ENCODE measurements around the gene KCNMA1. TPM values are rescaled to one million over a fixed set of nuclear protein-coding genes. Genes with fewer than 3 reads are reported as not detected.

KCNMA1 gene
- total and polyA plus RNA-seq, 10 of the 15 experiments (the other 5 are each of a cell fraction or from before 2014, with no cell fraction given) = 8.5 to 77.0 (median 21.3) TPM

- peak; percentile 94 for FAIRE-seq
- ChIA-PET POLR2A (interaction anchor here (0.6 to 1.2 kb wide), 2 partner anchors 78 to 546 kb away, joined by 3 to 4 read pairs; no protein-coding TSS in a partner anchor), CTCF (interaction anchor here (0.6 to 23.3 kb wide), 53 partner anchors 10 to 682 kb away, joined by 3 to 532 read pairs (median 4); partner anchors contain the start of gene KCNMA1), RAD21 (ENCODE audit: unreplicated experiment) (interaction anchor here (1.0 to 4.8 kb wide), 15 partner anchors 9 to 551 kb away, joined by 3 to 52 read pairs (median 4); no protein-coding TSS in a partner anchor), SMC1A (ENCODE audit: uncharacterized antibody, unreplicated experiment) (interaction anchor here (0.5 to 9.6 kb wide), 26 partner anchors 9 to 1032 kb away, joined by 3 to 113 read pairs (median 4); no protein-coding TSS in a partner anchor)
- no peaks in the 10 kb centered on the region for H4K20me1 ChIP-seq (ENCODE audit: control insufficient read depth, insufficient read depth)
- H3K79me2 ChIP-seq (ENCODE audit: control insufficient read depth, insufficient read depth, low read length) = no peaks in the 10 kb centered on the region
- no peak overlapping the region for H3K4me3 ChIP-seq
- no peak overlapping the region for H3K4me2 ChIP-seq (ENCODE audit: control insufficient read depth, insufficient read depth)
- no peak overlapping the region for H3K9ac ChIP-seq (ENCODE audit: control insufficient read depth, insufficient read depth, low read length)
- DNase-seq (ENCODE audit: low read depth, low spot score) = peak; percentile 24
- H3K27ac ChIP-seq (ENCODE audit: control insufficient read depth, insufficient read depth) = no peak overlapping the region
- no TSS peak for BruUV-seq (replicated peaks)
- intact Hi-C loops (cut with micrococcal nuclease; ENCODE audit: unreplicated experiment) = loop anchor here (2.0 to 5.0 kb wide), 2 partner anchors 591 to 672 kb away; no protein-coding TSS in a partner anchor
- H3K27me3 ChIP-seq (replicated peaks in 1 of 2; ENCODE audit: control insufficient read depth in 2 of 2, insufficient read depth in 2 of 2, low read length in 1 of 2) = no peaks in the 10 kb centered on the region
- H3K9me3 ChIP-seq (replicated peaks; ENCODE audit: control insufficient read depth, insufficient read depth, low read length) = no peaks in the 10 kb centered on the region
- TF ChIP-seq STAT1 (conservative IDR thresholded peaks at IDR 0.05) (no peak), ZNF592 (IDR thresholded peaks at IDR 0.05) (no peak), ZBTB33 (IDR thresholded peaks at IDR 0.05) (no peak), SIN3A (IDR thresholded peaks at IDR 0.05; ENCODE audit: low read depth, low read length) (no peak), BHLHE40 (IDR thresholded peaks at IDR 0.05; ENCODE audit: borderline replicate concordance in 1 of 2, low read depth in 2 of 2, low read length in 1 of 2) (0 out of 4 replicates have a peak, but pooled peaks of 1 of the 2 experiments have one; percentile 12), ZNF622 (IDR thresholded peaks at IDR 0.05) (no peak), SP1 (IDR thresholded peaks at IDR 0.05; ENCODE audit: low read depth, low read length) (no peak), YBX1 (IDR thresholded peaks at IDR 0.05) (no peak), IRF4 (IDR thresholded peaks at IDR 0.05; ENCODE audit: low read depth, low read length) (no peak), PAX5 (IDR thresholded peaks at IDR 0.05; ENCODE audit: borderline replicate concordance, low read depth, low read length) (no peak), RAD21 (IDR thresholded peaks at IDR 0.05; ENCODE audit: insufficient read depth, low read depth, low read length) (peak; percentile 82), SREBF1 (IDR thresholded peaks at IDR 0.05; ENCODE audit: low read length) (no peak), ZNF384 (IDR thresholded peaks at IDR 0.05; ENCODE audit: borderline replicate concordance, low read depth, low read length) (no peak), CTCF (IDR thresholded peaks at IDR 0.05 in 2 of 3, conservative IDR thresholded peaks at IDR 0.05 in 1 of 3; ENCODE audit: control insufficient read depth in 2 of 3, extremely low read depth in 1 of 3, insufficient read depth in 1 of 3, low read depth in 3 of 3, low read length in 3 of 3) (peak; percentile 80 to 87 (median 81); a peak in 5 of 6 replicates), SMC3 (IDR thresholded peaks at IDR 0.05; ENCODE audit: borderline replicate concordance, low read length) (peak; percentile 59)
- in situ Hi-C loops (cut with MboI) = loop anchor here (5.0 kb wide), 2 partner anchors 477 to 552 kb away; no protein-coding TSS in a partner anchor
- H3K4me1 ChIP-seq (ENCODE audit: control insufficient read depth, insufficient read depth, low read length) = no peaks in the 10 kb centered on the region
- WGBS (ENCODE audit: insufficient coverage, insufficient replicate concordance, low lambda C conversion rate, missing lambda C conversion rate) = 30% methylated on average over 13 of the region's 13 CpGs
- H2AFZ ChIP-seq (ENCODE audit: control insufficient read depth, low read depth, low read length) = no peak overlapping the region
- no peaks in the 10 kb centered on the region for H3K36me3 ChIP-seq (ENCODE audit: control insufficient read depth in 2 of 2, insufficient read depth in 2 of 2, low read length in 1 of 2)
- ATAC-seq = peak; percentile 95; the same call in 2 of the 3 replicates
Observed at GRCh38 chr10:77165445-77166208, 472.0 kb downstream of the KCNMA1 start.
